WI38 (cell line): ENCODE results near the gene FBXO4.
"Not testable (repeated sequence)": the region's sequence is repeated elsewhere in the genome, so short reads cannot be mapped to it uniquely, and the experiment has no call there.

ENCODE experiments used
- H3K4me3 ChIP-seq: 2 replicates; pipeline ENCODE4 v1.5.1; 2011; ENCODE audit warnings: low read depth, mild to moderate bottlenecking, control low read depth, low read length
- CTCF ChIP-seq: IDR thresholded peaks from 2 replicates; pipeline ENCODE4 v1.5.1; 2012; ENCODE audit warnings: low read depth, mild to moderate bottlenecking, control low read depth, low read length

Gene FBXO4

GRCh38 chr5:41921874-41922273 is 3.2 kb upstream of the FBXO4 start:
- no peak overlapping the region for H3K4me3 ChIP-seq
- TF ChIP-seq CTCF, result no peak

GRCh38 chr5:41924526-41924871 is 582 bp upstream of the FBXO4 start:
- TF ChIP-seq CTCF, result no peak
- H3K4me3 ChIP-seq, result peak overlapping the region; percentile 75

GRCh38 chr5:41925555-41925951 is 472 bp downstream of the FBXO4 start:
- peak overlapping the region; percentile 75 for H3K4me3 ChIP-seq
- TF ChIP-seq CTCF, result no peak

GRCh38 chr5:41927604-41928003 is 2.5 kb downstream of the FBXO4 start:
- no peak overlapping the region for H3K4me3 ChIP-seq
- TF ChIP-seq CTCF, result no peak

GRCh38 chr5:41929035-41929434 is 4.0 kb downstream of the FBXO4 start:
- TF ChIP-seq CTCF, result no peak
- H3K4me3 ChIP-seq, result no peak overlapping the region

GRCh38 chr5:41932770-41933169 is 7.7 kb downstream of the FBXO4 start:
- no peak overlapping the region for H3K4me3 ChIP-seq
- TF ChIP-seq CTCF, result no peak

GRCh38 chr5:41935544-41935943 is 10.5 kb downstream of the FBXO4 start:
- H3K4me3 ChIP-seq, result no peak overlapping the region
- no peak for TF ChIP-seq CTCF

- TF ChIP-seq CTCF, result no peak
- H3K4me3 ChIP-seq, result no peak overlapping the region
Observed at GRCh38 chr5:41940641-41941040, 15.6 kb downstream of the FBXO4 start.

- H3K4me3 ChIP-seq, result not testable (repeated sequence)
Observed at GRCh38 chr5:41945332-41945955, 20.4 kb downstream of the FBXO4 start.
